ENCODE data around the gene NMNAT2. TPM values are rescaled to one million over a fixed set of nuclear protein-coding genes. Genes with fewer than 3 reads are reported as not detected.

The NMNAT2 gene
- total and polyA plus RNA-seq, 2 of the 8 experiments (the other 6 are each of a cell fraction or from before 2014, with no cell fraction given): 6.5 to 20.9 TPM

DNA sequence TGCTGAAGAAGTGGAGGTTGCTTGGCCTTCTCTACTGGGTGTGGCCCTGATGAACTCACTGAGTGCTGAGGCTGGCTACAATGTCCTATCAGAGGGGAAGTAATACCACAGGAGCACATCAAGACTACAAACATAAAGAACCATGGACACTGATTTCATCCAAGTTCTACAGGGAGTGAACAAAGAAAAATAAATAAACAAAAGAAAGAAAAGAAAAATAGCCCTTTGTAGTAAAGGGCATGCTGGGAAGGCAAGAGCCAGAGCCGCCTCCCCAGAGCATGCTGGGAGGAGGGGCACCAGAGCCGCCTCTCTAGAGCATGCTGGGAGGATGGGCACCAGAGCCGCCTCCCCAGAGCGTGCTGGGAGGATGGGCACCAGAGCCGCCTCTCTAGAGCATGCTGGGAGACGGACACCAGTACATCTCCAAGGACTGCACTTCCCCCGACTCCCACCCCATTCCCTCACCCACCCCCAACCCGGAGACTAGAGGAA lies 166.2 kb downstream of the NMNAT2 start:
- no peak for TF ChIP-seq SIX5 (IDR thresholded peaks at IDR 0.05; ENCODE audit: low read depth, low read length)
- no peak for TF ChIP-seq SAP30 (IDR thresholded peaks at IDR 0.05; ENCODE audit: insufficient read depth, insufficient replicate concordance, low read length)
- no peak for TF ChIP-seq SP2 (IDR thresholded peaks at IDR 0.05; ENCODE audit: low read length)
- TF ChIP-seq EGR1 (IDR thresholded peaks at IDR 0.05; ENCODE audit: borderline replicate concordance, low read depth, low read length): no peak
- TF ChIP-seq CREB1 (IDR thresholded peaks at IDR 0.05): no peak
- TF ChIP-seq POLR2A (IDR thresholded peaks at IDR 0.05; ENCODE audit: control extremely low read depth in 1 of 2, low read depth in 2 of 2, low read length in 2 of 2): no peak
- TF ChIP-seq JUN (IDR thresholded peaks at IDR 0.05; ENCODE audit: low read depth, low read length): no peak
- TF ChIP-seq SIN3A (conservative IDR thresholded peaks at IDR 0.05 in 1 of 2, IDR thresholded peaks at IDR 0.05 in 1 of 2; ENCODE audit: low read depth in 1 of 2, low read length in 2 of 2): no peak
- no peak for TF ChIP-seq YY1 (IDR thresholded peaks at IDR 0.05; ENCODE audit: low read depth, low read length)
- no peak for TF ChIP-seq RBBP5 (IDR thresholded peaks at IDR 0.05; ENCODE audit: borderline replicate concordance, low read depth, low read length)
- no peak for TF ChIP-seq TEAD4 (IDR thresholded peaks at IDR 0.05; ENCODE audit: low read depth, low read length)
- no peak for TF ChIP-seq KDM5A (IDR thresholded peaks at IDR 0.05; ENCODE audit: low read length)
- TF ChIP-seq POU5F1 (IDR thresholded peaks at IDR 0.05; ENCODE audit: low read depth, low read length): no peak
- no peaks in the 10 kb centered on the region for H3K79me1 ChIP-seq (ENCODE audit: low read depth, low read length)

More for the DNA sequence above, 166.2 kb downstream of the NMNAT2 start:
- no peaks in the 10 kb centered on the region for H4K20me1 ChIP-seq (replicated peaks in 1 of 2; ENCODE audit: control insufficient read depth in 1 of 2, insufficient read depth in 2 of 2, low read length in 2 of 2)
- no peak overlapping the region for H3K4me3 ChIP-seq (ENCODE audit: extremely low read depth in 1 of 4, insufficient read depth in 2 of 4, low read depth in 3 of 4, low read length in 4 of 4)
- no peak overlapping the region for H2BK5ac ChIP-seq (ENCODE audit: low read depth, low read length)
- H2AFZ ChIP-seq (ENCODE audit: low read length): no peak overlapping the region
- no peaks in the 10 kb centered on the region for H3K27me3 ChIP-seq (replicated peaks in 1 of 4; ENCODE audit: control insufficient read depth in 3 of 4, extremely low read depth in 1 of 4, insufficient read depth in 3 of 4, low read length in 3 of 4)
- no peak overlapping the region for H2BK15ac ChIP-seq (ENCODE audit: low read length)
- no peak overlapping the region for H2BK120ac ChIP-seq (replicated peaks; ENCODE audit: low read depth, low read length)
- peaks cover 0 to 3% (median 1%) of the 10 kb centered on the region in 4 experiments; a peak in 2 of 7 replicates for H3K4me1 ChIP-seq (replicated peaks in 1 of 4; ENCODE audit: control insufficient read depth in 3 of 4, insufficient read depth in 4 of 4, low read length in 3 of 4)
- H3K27ac ChIP-seq (ENCODE audit: low read depth, low read length): no peak overlapping the region
- POLR2A ChIA-PET (ENCODE audit: partially characterized antibody): no interaction called here
- H2BK20ac ChIP-seq (ENCODE audit: low read length): no peak overlapping the region
- no peak overlapping the region for H3K18ac ChIP-seq (ENCODE audit: extremely low read depth, low read length)
- no peak overlapping the region for H3K4ac ChIP-seq (replicated peaks; ENCODE audit: insufficient read length, low read depth, low read length)
- no peak overlapping the region for H2AK5ac ChIP-seq (ENCODE audit: low read depth, low read length)
- CTCF ChIA-PET (ENCODE audit: partially characterized antibody): interaction anchor here (1.4 kb wide), 1 partner anchor 14 kb away, joined by 3 read pairs; no protein-coding TSS in a partner anchor
- no peak overlapping the region for H4K5ac ChIP-seq (ENCODE audit: insufficient read length, low read depth, low read length)
- H3K9me3 ChIP-seq (ENCODE audit: insufficient read depth in 2 of 2, low read depth in 1 of 2, low read length in 1 of 2): no peaks in the 10 kb centered on the region
- no peak for FAIRE-seq
- H2BK12ac ChIP-seq (ENCODE audit: low read depth, low read length): no peak overlapping the region
- no peak overlapping the region for H3K23ac ChIP-seq (ENCODE audit: insufficient read length)
- H3K36me3 ChIP-seq (ENCODE audit: control insufficient read depth in 2 of 4, insufficient read depth in 4 of 4, low read length in 3 of 4): no peaks in the 10 kb centered on the region; a peak in 1 of 8 replicates
- WGBS, 2 experiments (ENCODE audit: extremely low coverage in 1 of 2, insufficient coverage in 1 of 2, insufficient read length in 1 of 2, insufficient replicate concordance in 2 of 2, low coverage in 1 of 2, low lambda C conversion rate in 2 of 2, missing lambda C conversion rate in 1 of 2): 94% methylated on average over 8 of the region's 8 CpGs; no CpG with 5 or more reads in 1 of the 2 experiments
- DNase-seq (ENCODE audit: low read depth in 1 of 2, low spot score in 2 of 2): no peak
- H3K23me2 ChIP-seq (ENCODE audit: low read depth, low read length): 0 out of 2 replicates have a peak, but pooled peaks cover 2% of the 10 kb centered on the region
- H3K14ac ChIP-seq (ENCODE audit: insufficient read length): no peak overlapping the region
- H4K8ac ChIP-seq (ENCODE audit: extremely low read depth, insufficient read depth, low read length): no peak overlapping the region
- no peak overlapping the region for H3K56ac ChIP-seq (replicated peaks; ENCODE audit: insufficient read length, low read depth, low read length)
- no peak overlapping the region for H3K9ac ChIP-seq (replicated peaks in 1 of 4; ENCODE audit: extremely low read depth in 1 of 4, low read depth in 3 of 4, low read length in 3 of 4)
- H3K4me2 ChIP-seq (ENCODE audit: insufficient read depth in 1 of 2, low read depth in 2 of 2, low read length in 2 of 2): no peak overlapping the region
- no peaks in the 10 kb centered on the region for H3K79me2 ChIP-seq (ENCODE audit: control insufficient read depth in 1 of 2, insufficient read depth in 2 of 2, low read length in 2 of 2)
- H4K91ac ChIP-seq (replicated peaks; ENCODE audit: insufficient read length, low read length): no peak overlapping the region
